ENCODE measurements around the gene TMEM271.

- no peak for TF ChIP-seq EZH2phosphoT487 (IDR thresholded peaks at IDR 0.05)
- TF ChIP-seq, protein P1, sequence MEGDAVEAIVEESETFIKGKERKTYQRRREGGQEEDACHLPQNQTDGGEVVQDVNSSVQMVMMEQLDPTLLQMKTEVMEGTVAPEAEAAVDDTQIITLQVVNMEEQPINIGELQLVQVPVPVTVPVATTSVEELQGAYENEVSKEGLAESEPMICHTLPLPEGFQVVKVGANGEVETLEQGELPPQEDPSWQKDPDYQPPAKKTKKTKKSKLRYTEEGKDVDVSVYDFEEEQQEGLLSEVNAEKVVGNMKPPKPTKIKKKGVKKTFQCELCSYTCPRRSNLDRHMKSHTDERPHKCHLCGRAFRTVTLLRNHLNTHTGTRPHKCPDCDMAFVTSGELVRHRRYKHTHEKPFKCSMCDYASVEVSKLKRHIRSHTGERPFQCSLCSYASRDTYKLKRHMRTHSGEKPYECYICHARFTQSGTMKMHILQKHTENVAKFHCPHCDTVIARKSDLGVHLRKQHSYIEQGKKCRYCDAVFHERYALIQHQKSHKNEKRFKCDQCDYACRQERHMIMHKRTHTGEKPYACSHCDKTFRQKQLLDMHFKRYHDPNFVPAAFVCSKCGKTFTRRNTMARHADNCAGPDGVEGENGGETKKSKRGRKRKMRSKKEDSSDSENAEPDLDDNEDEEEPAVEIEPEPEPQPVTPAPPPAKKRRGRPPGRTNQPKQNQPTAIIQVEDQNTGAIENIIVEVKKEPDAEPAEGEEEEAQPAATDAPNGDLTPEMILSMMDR (IDR thresholded peaks at IDR 0.05), result no peak
These were observed 15.3 kb downstream of the TMEM271 start for GRCh38 chr4:560731-561291.

Measured in neural progenitor cell (in vitro differentiated cells).